Spleen (tissue), 11 donors: ENCODE measurements around the gene ST6GALNAC3. TPM values are rescaled to one million over a fixed set of nuclear protein-coding genes. Genes with fewer than 3 reads are reported as not detected.

Source experiments
- DNase-seq: peaks from one replicate; pipeline ENCODE4 v3.0.0-alpha.2; 2020
- H3K27ac ChIP-seq, 8 donors: fragments of 200-600 bp; sonication (generic) in 7 of 8; 1 replicate in 4 of 8; 2 replicates in 4 of 8; pipeline versions ENCODE4 v1.5.0 to v1.8.0; 2016 to 2021; ENCODE audit warnings: inconsistent platforms in 4 of 8, mild to moderate bottlenecking in 4 of 8, moderate library complexity in 1 of 8
- H3K27me3 ChIP-seq, 7 donors: fragments of 200-600 bp; sonication (generic) in 6 of 7; replicated peaks in 1 of 7; 1 replicate in 4 of 7; 2 replicates in 3 of 7; pipeline versions ENCODE4 v1.5.0 to v1.8.0; 2016 to 2021; ENCODE audit warnings: inconsistent platforms in 3 of 7, mild to moderate bottlenecking in 1 of 7
- H3K36me3 ChIP-seq, 6 donors: fragments of 200-600 bp; sonication (generic) in 5 of 6; 1 replicate in 4 of 6; 2 replicates in 2 of 6; pipeline versions ENCODE4 v1.5.0 to v1.8.0; 2016 to 2021; ENCODE audit warnings: inconsistent platforms in 2 of 6
- H3K4me1 ChIP-seq, 6 donors: fragments of 200-600 bp; sonication (generic) in 5 of 6; 1 replicate in 3 of 6; 2 replicates in 3 of 6; pipeline versions ENCODE4 v1.5.0 to v1.8.0; 2016 to 2021; ENCODE audit warnings: inconsistent platforms in 3 of 6
- H3K4me3 ChIP-seq, 8 donors: fragments of 200-600 bp; sonication (generic) in 7 of 8; 1 replicate in 4 of 8; 2 replicates in 4 of 8; pipeline versions ENCODE4 v1.5.0 to v1.8.0; 2016 to 2021; ENCODE audit warnings: inconsistent platforms in 4 of 8, mild to moderate bottlenecking in 4 of 8, moderate library complexity in 2 of 8
- H3K9me3 ChIP-seq, 8 donors: fragments of 200-600 bp; sonication (generic) in 7 of 8; 1 replicate in 4 of 8; 2 replicates in 4 of 8; pipeline versions ENCODE4 v1.5.0 to v1.8.0; 2016 to 2021; ENCODE audit warnings: inconsistent platforms in 4 of 8
- CTCF ChIP-seq, 11 experiments: fragments of 200-600 bp in 7 of 11; fragments of 450-650 bp in 4 of 11; sonication (generic) in 4 of 11; IDR thresholded peaks in 8 of 11; conservative IDR thresholded peaks in 3 of 11; 1 replicate in 7 of 11; 2 replicates in 4 of 11; pipeline versions ENCODE4 v1.4.0 to v1.8.0; 2016 to 2021; ENCODE audit warnings: antibody characterized with exemption in 11 of 11, inconsistent platforms in 4 of 11, mild to moderate bottlenecking in 1 of 11
- POLR2A ChIP-seq, 3 donors: fragments of 450-650 bp; IDR thresholded peaks; one replicate each; pipeline ENCODE4 v1.5.1; 2017; ENCODE audit warnings: antibody characterized with exemption in 3 of 3, mild to moderate bottlenecking in 1 of 3
- POLR2AphosphoS5 ChIP-seq, 3 donors: sonication (generic); formaldehyde crosslinking; IDR thresholded peaks; one replicate each; pipeline ENCODE4 v1.5.1; 2017; ENCODE audit warnings: antibody characterized with exemption in 3 of 3
- WGBS, 5 donors: extraction: QIAGEN DNeasy Blood & Tissue Kit in 3 of 5; methylation state at CpG; one replicate each; pipeline versions ENCODE4 v1.1.5 to v1.1.7; 2013 to 2018; 5-methylcytosine and 5-hydroxymethylcytosine counted together
- intact Hi-C: fragments of 100-400 bp; cut with DNase I; formaldehyde crosslinking; loops from one replicate; pipeline ENCODE4 v1.15.0; 2023; ENCODE audit warnings: low total_unique reads
- polyA plus RNA-seq, 3 donors: library from polyadenylated mRNA; stranded (reverse); fragments of 200-250 nt; gene quantifications; one replicate each; pipeline ENCODE4 v1.2.1, GENCODE V29; 2013
- total RNA-seq, 7 donors: library from RNA; depleted of rRNA in 3 of 7; stranded (reverse); fragments of >200 nt in 3 of 7; fragmentation: NEBNext Ultra II Directional in 4 of 7; extraction: Animal tissue kit (Norgen Biotek cat#: 25700) in 4 of 7; gene quantifications; one replicate each; pipeline versions ENCODE4 v1.1.0 to v1.2.1, GENCODE V29; 2016 to 2021
- donor health status: healthy with polysubstance abuse.
- donor health status: DM: no; HTN: no; CAD: no; lungs with moderate emphysema.
- donor health status: DM: no; HTN: no; CAD: no.
- donor health status: Bipolar disorder and iron deficiency.
- donor health status: healthy.
- donor health status: DM: no; HTN: no; CAD: no.
- donor health status: DM: yes; HTN: yes; CAD: no.

ST6GALNAC3 gene
- total and polyA plus RNA-seq, 10 donors = 0.93 to 24.7 (median 10.1) TPM

GRCh38 chr1:76191561-76191960 is 117.0 kb downstream of the ST6GALNAC3 start:
- intact Hi-C loops = no loop called here
- no peak overlapping the region for H3K4me3 ChIP-seq
- no peak for DNase-seq
- no peaks in the 10 kb centered on the region for H3K9me3 ChIP-seq
- H3K27ac ChIP-seq = no peak overlapping the region
- WGBS, 5 donors = 82 to 93% (median 90%) methylated on average over 2 of the region's 2 CpGs
- no peaks in the 10 kb centered on the region for H3K36me3 ChIP-seq
- no peaks in the 10 kb centered on the region for H3K27me3 ChIP-seq
- no peak for TF ChIP-seq POLR2A (IDR thresholded peaks at IDR 0.05)
- TF ChIP-seq CTCF (IDR thresholded peaks at IDR 0.05 in 8 of 11, conservative IDR thresholded peaks at IDR 0.05 in 3 of 11) = no peak
- no peak for TF ChIP-seq POLR2AphosphoS5 (IDR thresholded peaks at IDR 0.05)
- peaks cover 0 to 6% (median 0%) of the 10 kb centered on the region in 6 donors for H3K4me1 ChIP-seq

- Histone ChIP-seq H3K27ac (no peak overlapping the region), H3K4me1 (no peaks in the 10 kb centered on the region), H3K27me3 (no peaks in the 10 kb centered on the region), H3K9me3 (peaks cover 0 to 2% (median 0%) of the 10 kb centered on the region in 8 donors), H3K36me3 (no peaks in the 10 kb centered on the region), H3K4me3 (no peak overlapping the region)
- 88 to 95% (median 93%) methylated on average over 2 of the region's 2 CpGs for WGBS, 5 donors
- intact Hi-C loops = no loop called here
- TF ChIP-seq POLR2A (IDR thresholded peaks at IDR 0.05) (no peak), CTCF (IDR thresholded peaks at IDR 0.05 in 8 of 11, conservative IDR thresholded peaks at IDR 0.05 in 3 of 11) (no peak), POLR2AphosphoS5 (IDR thresholded peaks at IDR 0.05) (no peak)
- DNase-seq = no peak
These were observed 123.9 kb downstream of the ST6GALNAC3 start for GRCh38 chr1:76198452-76198851.

GRCh38 chr1:76202670-76203069 is 128.1 kb downstream of the ST6GALNAC3 start:
- 72 to 83% (median 80%) methylated on average over 2 of the region's 2 CpGs for WGBS, 5 donors
- H3K4me1 ChIP-seq = no peaks in the 10 kb centered on the region
- H3K27ac ChIP-seq = no peak overlapping the region
- peaks cover 0 to 9% (median 0%) of the 10 kb centered on the region in 8 donors for H3K9me3 ChIP-seq
- no peaks in the 10 kb centered on the region for H3K36me3 ChIP-seq
- no peak overlapping the region for H3K4me3 ChIP-seq
- intact Hi-C loops = no loop called here
- no peak for DNase-seq
- no peaks in the 10 kb centered on the region for H3K27me3 ChIP-seq
- TF ChIP-seq POLR2AphosphoS5 (IDR thresholded peaks at IDR 0.05) = no peak
- no peak for TF ChIP-seq POLR2A (IDR thresholded peaks at IDR 0.05)
- TF ChIP-seq CTCF (IDR thresholded peaks at IDR 0.05 in 8 of 11, conservative IDR thresholded peaks at IDR 0.05 in 3 of 11) = no peak

GRCh38 chr1:76203127-76203526 is 128.6 kb downstream of the ST6GALNAC3 start:
- H3K4me3 ChIP-seq = no peak overlapping the region
- peaks cover 0 to 9% (median 0%) of the 10 kb centered on the region in 8 donors for H3K9me3 ChIP-seq
- intact Hi-C loops = no loop called here
- DNase-seq = no peak
- no peak overlapping the region for H3K27ac ChIP-seq
- WGBS, 5 donors = 71 to 78% (median 72%) methylated on average over 3 of the region's 3 CpGs
- H3K4me1 ChIP-seq = no peaks in the 10 kb centered on the region
- no peak for TF ChIP-seq POLR2A (IDR thresholded peaks at IDR 0.05)
- no peaks in the 10 kb centered on the region for H3K36me3 ChIP-seq
- H3K27me3 ChIP-seq = no peaks in the 10 kb centered on the region

GRCh38 chr1:76209238-76209637 is 134.7 kb downstream of the ST6GALNAC3 start:
- intact Hi-C loops = no loop called here
- Histone ChIP-seq H3K36me3 (no peaks in the 10 kb centered on the region), H3K27ac (no peak overlapping the region), H3K27me3 (no peaks in the 10 kb centered on the region), H3K4me1 (peaks cover 0 to 6% (median 0%) of the 10 kb centered on the region in 6 donors), H3K4me3 (no peak overlapping the region), H3K9me3 (peaks cover 0 to 5% (median 0%) of the 10 kb centered on the region in 8 donors)
- DNase-seq = no peak
- WGBS, 5 donors = 91 to 98% (median 93%) methylated on average over 4 of the region's 4 CpGs
- TF ChIP-seq CTCF (IDR thresholded peaks at IDR 0.05 in 8 of 11, conservative IDR thresholded peaks at IDR 0.05 in 3 of 11) (no peak), POLR2A (IDR thresholded peaks at IDR 0.05) (no peak), POLR2AphosphoS5 (IDR thresholded peaks at IDR 0.05) (no peak)
